HepG2 (cell line): ENCODE data around the gene CIROP. TPM values are rescaled to one million over a fixed set of nuclear protein-coding genes. Genes with fewer than 3 reads are reported as not detected.

Source experiments
- CEBPZ ChIP-seq: IDR thresholded peaks from 2 replicates; pipeline ENCODE4 v1.6.1; 2012; ENCODE audit warnings: low read length, improper control_type of control experiment
- GATAD1 ChIP-seq: IDR thresholded peaks from 2 replicates; pipeline ENCODE4 v1.6.1; 2016; ENCODE audit warnings: missing genetic modification reagents, missing compliant biosample characterization
- HINFP ChIP-seq: sonication (generic); formaldehyde crosslinking; IDR thresholded peaks from 2 replicates; pipeline ENCODE4 v1.4.0; 2020; ENCODE audit warnings: low read depth, mild to moderate bottlenecking, missing genetic modification reagents
- HMGXB4 ChIP-seq, 2 experiments: sonication (generic) in 1 of 2; formaldehyde crosslinking in 1 of 2; IDR thresholded peaks; 2 replicates each; pipeline versions ENCODE4 v1.4.0 to v1.6.1; 2018 to 2020; ENCODE audit warnings: missing genetic modification reagents in 2 of 2, borderline replicate concordance in 1 of 2, low read depth in 1 of 2, mild to moderate bottlenecking in 1 of 2, missing biosample characterization in 1 of 2
- MAZ ChIP-seq, 2 experiments: sonication (generic) in 1 of 2; formaldehyde crosslinking in 1 of 2; IDR thresholded peaks; 2 replicates each; pipeline versions ENCODE4 v1.5.0 to v1.6.1; 2012 to 2020; ENCODE audit warnings: low read depth in 2 of 2, mild to moderate bottlenecking in 2 of 2, borderline replicate concordance in 1 of 2, improper control_type of control experiment in 1 of 2, low read length in 1 of 2, missing genetic modification reagents in 1 of 2, moderate library complexity in 1 of 2
- NR0B2 ChIP-seq: sonication (generic); formaldehyde crosslinking; IDR thresholded peaks from 2 replicates; pipeline ENCODE4 v1.4.0; 2020; ENCODE audit warnings: mild to moderate bottlenecking, missing genetic modification reagents
- POGZ ChIP-seq: sonication (generic); formaldehyde crosslinking; IDR thresholded peaks from 2 replicates; pipeline ENCODE4 v1.4.0; 2020; ENCODE audit warnings: mild to moderate bottlenecking, missing genetic modification reagents
- SOX6 ChIP-seq, 2 experiments: fragments of 450-650 bp in 1 of 2; sonication (generic) in 1 of 2; formaldehyde crosslinking in 1 of 2; IDR thresholded peaks; 2 replicates each; pipeline versions ENCODE4 v1.4.0 to v1.6.1; 2017 to 2020; ENCODE audit warnings: antibody characterized with exemption in 1 of 2, mild to moderate bottlenecking in 1 of 2, missing genetic modification reagents in 1 of 2
- ZBTB43 ChIP-seq: sonication (generic); formaldehyde crosslinking; conservative IDR thresholded peaks from 2 replicates; pipeline ENCODE4 v1.4.0; 2020; ENCODE audit warnings: missing genetic modification reagents
- ZFX ChIP-seq: sonication (generic); formaldehyde crosslinking; IDR thresholded peaks from 2 replicates; pipeline ENCODE4 v1.4.0; 2020; ENCODE audit warnings: mild to moderate bottlenecking, low read depth, missing genetic modification reagents, moderate library complexity
- ZNF230 ChIP-seq: sonication (generic); formaldehyde crosslinking; IDR thresholded peaks from 2 replicates; pipeline ENCODE4 v1.4.0; 2020; ENCODE audit warnings: mild to moderate bottlenecking, missing genetic modification reagents
- ZNF30 ChIP-seq: sonication (generic); formaldehyde crosslinking; IDR thresholded peaks from 2 replicates; pipeline ENCODE4 v1.5.0; 2020; ENCODE audit warnings: mild to moderate bottlenecking, missing genetic modification reagents
- ZNF326 ChIP-seq: sonication (generic); formaldehyde crosslinking; IDR thresholded peaks from 2 replicates; pipeline ENCODE4 v1.4.0; 2020; ENCODE audit warnings: missing genetic modification reagents, borderline replicate concordance
- ZNF512 ChIP-seq: sonication (generic); formaldehyde crosslinking; IDR thresholded peaks from 2 replicates; pipeline ENCODE4 v1.4.0; 2020; ENCODE audit warnings: mild to moderate bottlenecking, missing genetic modification reagents
- ZNF772 ChIP-seq: sonication (generic); formaldehyde crosslinking; IDR thresholded peaks from 2 replicates; pipeline ENCODE4 v1.5.0; 2020; ENCODE audit warnings: mild to moderate bottlenecking, missing genetic modification reagents
- ZNF839 ChIP-seq: sonication (generic); formaldehyde crosslinking; IDR thresholded peaks from 2 replicates; pipeline ENCODE4 v1.4.0; 2020; ENCODE audit warnings: missing genetic modification reagents, mild to moderate bottlenecking, borderline replicate concordance
- ZSCAN25 ChIP-seq: sonication (generic); formaldehyde crosslinking; IDR thresholded peaks from 2 replicates; pipeline ENCODE4 v1.8.0; 2022; ENCODE audit warnings: mild to moderate bottlenecking, missing genetic modification reagents
- polyA plus RNA-seq, 8 experiments: library from polyadenylated mRNA; depleted of rRNA in 3 of 8; stranded (reverse) in 7 of 8; unstranded in 1 of 8; fragments of >200 nt; fragmentation: Illumina TruSeq in 4 of 8; extraction: Trizol in 4 of 8; gene quantifications; 2 replicates each; pipeline versions ENCODE4 v1.2.1 to v1.2.3, GENCODE V29; 2011 to 2016; ENCODE audit warnings: low read depth in 4 of 8, missing spikeins in 1 of 8, mixed read lengths in 1 of 8; ENCODE audit not compliant: insufficient read depth in 1 of 8
- total RNA-seq, 5 experiments: library from RNA; depleted of rRNA; stranded (reverse); fragments of >200 nt; fragmentation: Illumina TruSeq; extraction: Trizol; gene quantifications; 2 replicates each; pipeline ENCODE4 v1.2.3, GENCODE V29; 2016; ENCODE audit warnings: low read depth in 1 of 5

Gene CIROP
- total and polyA plus RNA-seq, 2 of the 13 experiments (the other 11 are each of a cell fraction or from before 2014, with no cell fraction given) = 0.07 TPM; not detected in 1

GRCh38 chr14:23094666-23095195, 10.1 kb downstream of the CIROP start, which contains the start of gene ACIN1 (continued):
- peak; percentile 97 to 99 for TF ChIP-seq HMGXB4 (CRISPR knock-in tag; IDR thresholded peaks at IDR 0.05; ENCODE audit: borderline replicate concordance in 1 of 2, low read depth in 1 of 2)
- peak; percentile 99; the same call in 1 of the 2 replicates for TF ChIP-seq ZNF839 (CRISPR knock-in tag)
- TF ChIP-seq CEBPZ = no peak
- TF ChIP-seq ZFX (CRISPR knock-in tag) = peak; percentile 93
- peak; percentile 100 for TF ChIP-seq ZNF230
- peak; percentile 100 for TF ChIP-seq ZNF772
- TF ChIP-seq HINFP = peak; percentile 100
- no peak for TF ChIP-seq ZNF512 (CRISPR knock-in tag)
- TF ChIP-seq NR0B2 (CRISPR knock-in tag) = peak; percentile 97
- TF ChIP-seq ZNF30 = peak; percentile 98
- TF ChIP-seq POGZ (CRISPR knock-in tag) = peak; percentile 76; the same call in 1 of the 2 replicates
- TF ChIP-seq ZBTB43 (CRISPR knock-in tag) = no peak; the same call in 1 of the 2 replicates
- no peak; the same call in none of the 2 replicates for TF ChIP-seq MAZ (IDR thresholded peaks at IDR 0.05; ENCODE audit: borderline replicate concordance, low read depth, low read length)
- TF ChIP-seq MAZ (CRISPR knock-in tag; IDR thresholded peaks at IDR 0.05; ENCODE audit: low read depth) = peak; percentile 96
- TF ChIP-seq SOX6 (IDR thresholded peaks at IDR 0.05) = no peak
- TF ChIP-seq SOX6 (CRISPR knock-in tag; IDR thresholded peaks at IDR 0.05) = peak; percentile 87
- TF ChIP-seq GATAD1 (CRISPR knock-in tag) = peak; percentile 83
- peak; percentile 91 for TF ChIP-seq ZSCAN25 (CRISPR knock-in tag)
- peak; percentile 44; the same call in 1 of the 2 replicates for TF ChIP-seq ZNF326 (CRISPR knock-in tag)
